ENCODE measurements around the gene SMAGP. TPM values are rescaled to one million over a fixed set of nuclear protein-coding genes. Genes with fewer than 3 reads are reported as not detected.
A peak's percentile ranks its signal among the peaks of the same experiment; 100 is the strongest.
"Not testable (repeated sequence)": the region's sequence is repeated elsewhere in the genome, so short reads cannot be mapped to it uniquely, and the experiment has no call there.

Gene SMAGP, protein sequence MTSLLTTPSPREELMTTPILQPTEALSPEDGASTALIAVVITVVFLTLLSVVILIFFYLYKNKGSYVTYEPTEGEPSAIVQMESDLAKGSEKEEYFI
- total RNA-seq, result 1.5 TPM
- polyA plus RNA-seq, result 6.5 TPM
- long read RNA-seq, donor 1, result 0 reads
- long read RNA-seq, donor 2, result 0 reads
- long read RNA-seq, donor 3, partial matches to known transcripts, result 0 of 3 reads
- long read RNA-seq, donor 3, other reads (novel, unspliced or antisense), result 0 of 3 reads
- long read RNA-seq, donor 4, partial matches to known transcripts, result 6 of 6 reads
- long read RNA-seq, donor 4, other reads (novel, unspliced or antisense), result 0 of 6 reads
- long read RNA-seq, donor 5, partial matches to known transcripts, result 0 of 5 reads
- long read RNA-seq, donor 5, other reads (novel, unspliced or antisense), result 0 of 5 reads
- long read RNA-seq, donor 6, partial matches to known transcripts, result 0 of 2 reads
- long read RNA-seq, donor 6, other reads (novel, unspliced or antisense), result 0 of 2 reads
- long read RNA-seq, donor 7, partial matches to known transcripts, result 0 of 2 reads
- long read RNA-seq, donor 7, other reads (novel, unspliced or antisense), result 0 of 2 reads
- long read RNA-seq, donor 8, partial matches to known transcripts, result 0 of 1 reads
- long read RNA-seq, donor 8, other reads (novel, unspliced or antisense), result 0 of 1 reads
- long read RNA-seq, donor 9, result 0 reads
- long read RNA-seq, donor 10, partial matches to known transcripts, result 32 of 92 reads
- long read RNA-seq, donor 10, other reads (novel, unspliced or antisense), result 59 of 92 reads

DNA sequence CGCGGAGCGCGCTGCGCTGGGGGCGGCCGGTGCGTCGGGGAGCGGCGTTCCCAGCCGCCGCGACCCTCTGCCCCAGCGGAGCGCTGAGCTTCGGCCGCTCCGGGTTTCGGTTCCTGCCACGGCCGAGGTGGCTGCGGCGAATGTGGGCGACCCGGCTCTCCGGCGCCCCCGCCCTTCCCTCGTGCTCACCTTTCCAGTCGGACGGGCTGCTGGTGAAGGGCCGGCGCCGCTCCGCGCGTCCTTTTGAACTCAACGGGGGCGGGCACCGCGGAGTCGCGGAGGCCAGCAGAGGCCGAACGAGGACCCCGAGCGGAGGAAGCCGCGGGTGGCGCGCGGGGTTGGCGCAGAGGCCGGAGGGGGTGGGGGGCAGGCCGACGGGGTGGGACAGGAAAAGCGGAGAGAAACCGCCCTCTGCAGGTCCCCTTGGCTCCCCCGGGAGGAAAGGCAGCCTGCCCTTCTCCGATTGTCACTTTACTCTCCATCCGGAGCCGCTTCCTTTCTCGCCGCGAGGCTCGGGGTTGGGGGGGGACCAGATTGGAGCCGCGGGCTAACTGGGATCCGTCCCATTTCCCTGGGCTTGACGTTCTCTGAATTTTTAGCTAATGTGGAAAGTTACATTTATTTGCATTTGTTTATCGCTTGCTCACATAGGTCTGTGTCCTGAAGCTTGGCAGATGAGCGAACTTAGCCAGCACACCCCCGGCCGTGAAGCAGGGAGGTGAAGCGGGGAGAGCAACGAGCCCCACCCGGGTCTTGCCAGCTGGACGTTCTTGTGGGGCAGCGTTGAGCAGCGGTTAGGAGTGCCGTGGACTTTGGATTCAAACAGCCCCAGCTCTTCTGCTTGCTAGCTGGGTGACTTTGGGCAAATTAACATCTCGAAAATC lies at the start of gene SMAGP:
TSS of gene SMAGP (minus strand) at position 349 of the 884 bp plus-strand sequence. CDS start 1,137 bp downstream, outside the sequence.
- Histone ChIP-seq H3K9me3 (ENCODE audit: control insufficient read depth in 2 of 2, insufficient read depth in 1 of 2, low read length in 1 of 2) (no peaks in the 10 kb centered on the region), H3K4me1 (ENCODE audit: control insufficient read depth in 2 of 2, insufficient read depth in 2 of 2, low read length in 2 of 2) (peaks cover 4 to 13% of the 10 kb centered on the region in 2 donors), H3K27me3 (ENCODE audit: control insufficient read depth in 2 of 2, insufficient read depth in 1 of 2, low read length in 1 of 2) (peaks cover 0 to 22% of the 10 kb centered on the region in 2 donors), H3K27ac (ENCODE audit: low read depth in 1 of 2, low read length in 1 of 2) (no peak within 1 kb of the TSS), H3K4me3 (ENCODE audit: low read length in 2 of 2) (peak within 1 kb of the TSS; percentile 49 to 78), H3K36me3 (ENCODE audit: control insufficient read depth in 2 of 2, insufficient read depth in 2 of 2, low read length in 1 of 2) (no peaks in the 10 kb centered on the region)
- WGBS, result under 1% methylated on average over 83 of the region's 83 CpGs
- DNase-seq (ENCODE audit: low read depth in 6 of 9, low spot score in 9 of 9), result peak in 2 of 9 donors; percentile 37 to 62

DNA sequence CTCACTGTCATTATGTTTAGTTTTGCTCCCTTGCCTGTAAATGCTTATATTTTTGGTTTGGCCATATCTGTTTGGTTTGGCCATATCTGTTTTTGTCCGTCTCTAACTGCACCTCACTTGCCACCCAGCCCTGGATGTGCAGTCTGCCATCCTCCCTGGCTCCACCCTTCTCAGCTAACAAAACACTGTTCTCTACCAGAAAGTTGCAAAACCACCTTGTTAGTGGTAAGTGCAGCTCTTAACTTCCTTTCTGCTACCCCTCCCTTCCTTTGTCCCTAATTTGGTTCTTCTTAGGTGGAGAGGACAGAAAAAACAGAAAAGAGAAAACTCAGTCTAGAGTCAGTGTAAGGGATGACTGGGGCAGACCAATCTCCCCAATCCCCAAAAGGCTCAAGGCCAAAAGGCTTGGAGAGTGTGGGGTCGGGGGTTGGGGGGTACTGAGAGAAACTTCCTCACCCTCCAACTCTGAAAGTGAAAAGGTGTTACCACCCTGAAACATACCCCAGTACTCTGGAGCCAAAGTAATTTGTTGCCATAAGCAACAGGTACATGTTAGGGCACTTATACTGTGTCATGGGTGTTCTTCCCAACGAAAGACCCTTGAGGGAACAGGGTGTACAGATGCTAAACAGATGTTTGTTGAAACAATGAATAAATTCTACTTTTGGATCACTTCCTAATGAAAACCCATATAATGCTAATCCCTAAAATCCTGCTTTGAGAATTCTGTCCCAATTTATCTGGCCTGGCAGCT lies 48.8 kb upstream of the SMAGP start:
- peaks cover 35 to 55% of the 10 kb centered on the region in 2 donors for H3K4me1 ChIP-seq (ENCODE audit: control insufficient read depth in 2 of 2, insufficient read depth in 2 of 2, low read length in 2 of 2)
- DNase-seq (ENCODE audit: low read depth in 6 of 9, low spot score in 9 of 9), result peak in 5 of 9 donors; percentile 42 to 86 (median 53)

DNA sequence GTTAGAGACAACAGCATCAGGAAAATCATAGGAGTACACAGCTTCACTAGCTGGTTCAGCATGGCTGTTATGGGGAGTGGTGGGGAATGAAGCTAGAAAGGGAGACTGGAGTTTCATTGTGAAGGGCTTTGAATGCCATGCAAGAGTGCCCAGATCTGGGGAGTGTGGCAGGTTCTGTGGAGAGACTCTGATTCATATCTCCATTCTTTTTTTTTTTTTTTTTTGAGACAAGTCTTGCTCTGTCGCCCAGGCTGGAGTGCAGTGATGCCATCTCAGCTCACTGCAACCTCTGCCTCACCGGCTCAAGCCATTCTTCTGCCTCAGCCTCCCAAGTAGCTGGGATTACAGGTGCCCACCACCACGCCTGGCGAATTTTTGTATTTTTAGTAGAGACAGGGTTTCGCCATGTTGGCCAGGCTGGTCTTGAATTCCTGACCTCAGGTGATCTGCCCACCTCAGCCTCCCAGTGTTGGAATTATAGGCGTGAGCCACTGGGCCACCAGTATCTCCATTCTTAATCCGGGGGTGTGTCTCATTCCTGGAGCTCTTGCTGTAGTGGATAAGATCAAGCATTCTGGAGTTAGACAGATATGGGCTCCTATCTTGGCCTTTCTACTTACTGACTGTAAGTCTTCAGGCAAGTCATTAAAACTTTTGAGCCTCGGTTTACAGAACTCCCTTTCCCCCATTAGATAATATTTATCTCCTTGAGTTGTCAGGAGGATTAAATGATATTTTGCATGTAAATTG lies 48.0 kb upstream of the SMAGP start:
- peaks cover 14% of the 10 kb centered on the region in 2 donors for H3K36me3 ChIP-seq (ENCODE audit: control insufficient read depth in 2 of 2, insufficient read depth in 2 of 2, low read length in 1 of 2)
- DNase-seq (ENCODE audit: low read depth in 6 of 9, low spot score in 9 of 9); H3K27me3 ChIP-seq (ENCODE audit: control insufficient read depth in 2 of 2, insufficient read depth in 1 of 2, low read length in 1 of 2); H3K9me3 ChIP-seq (ENCODE audit: control insufficient read depth in 2 of 2, insufficient read depth in 1 of 2, low read length in 1 of 2); H3K4me3 ChIP-seq (ENCODE audit: low read length in 2 of 2): not testable (repeated sequence)
- 93% methylated on average over 8 of the region's 8 CpGs for WGBS
- H3K27ac ChIP-seq (ENCODE audit: low read depth in 1 of 2, low read length in 1 of 2), result peak overlapping the region; percentile 78 to 84
- H3K4me1 ChIP-seq (ENCODE audit: control insufficient read depth in 2 of 2, insufficient read depth in 2 of 2, low read length in 2 of 2), result peaks cover 35 to 50% of the 10 kb centered on the region in 2 donors

More for the DNA sequence above, 48.8 kb upstream of the SMAGP start:
- no peaks in the 10 kb centered on the region for H3K9me3 ChIP-seq (ENCODE audit: control insufficient read depth in 2 of 2, insufficient read depth in 1 of 2, low read length in 1 of 2)
- 31% methylated on average over 3 of the region's 3 CpGs for WGBS
- H3K36me3 ChIP-seq (ENCODE audit: control insufficient read depth in 2 of 2, insufficient read depth in 2 of 2, low read length in 1 of 2), result peaks cover 8 to 9% of the 10 kb centered on the region in 2 donors
- no peaks in the 10 kb centered on the region for H3K27me3 ChIP-seq (ENCODE audit: control insufficient read depth in 2 of 2, insufficient read depth in 1 of 2, low read length in 1 of 2)
- H3K27ac ChIP-seq (ENCODE audit: low read depth in 1 of 2, low read length in 1 of 2), result peak overlapping the region; percentile 84 to 93
- H3K4me3 ChIP-seq (ENCODE audit: low read length in 2 of 2), result no peak overlapping the region

DNA sequence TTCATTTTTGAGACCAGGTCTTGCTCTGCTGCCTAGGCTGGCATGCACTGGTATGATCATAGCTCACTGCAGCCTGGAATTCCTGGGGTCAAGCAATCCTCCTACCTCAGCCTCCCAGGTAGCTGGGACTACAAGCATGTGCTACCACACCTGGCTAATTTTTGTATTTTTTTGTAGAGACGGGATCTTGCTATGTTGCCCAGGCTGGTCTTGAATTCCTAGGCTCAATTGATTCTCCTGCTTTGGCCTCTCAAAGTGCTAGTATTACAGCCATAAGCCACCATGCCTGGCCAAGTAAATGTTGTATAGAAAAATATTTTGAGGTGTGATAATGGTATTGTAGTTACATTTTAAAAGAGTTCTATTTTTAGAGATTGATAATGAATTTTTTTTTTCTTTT lies 41.2 kb upstream of the SMAGP start:
- 95% methylated on average over 1 of the region's 1 CpG for WGBS
- Histone ChIP-seq H3K4me3 (ENCODE audit: low read length in 2 of 2) (no peak overlapping the region), H3K27me3 (ENCODE audit: control insufficient read depth in 2 of 2, insufficient read depth in 1 of 2, low read length in 1 of 2) (no peaks in the 10 kb centered on the region), H3K36me3 (ENCODE audit: control insufficient read depth in 2 of 2, insufficient read depth in 2 of 2, low read length in 1 of 2) (peaks cover 30 to 65% of the 10 kb centered on the region in 2 donors), H3K27ac (ENCODE audit: low read depth in 1 of 2, low read length in 1 of 2) (no peak overlapping the region), H3K4me1 (ENCODE audit: control insufficient read depth in 2 of 2, insufficient read depth in 2 of 2, low read length in 2 of 2) (no peaks in the 10 kb centered on the region), H3K9me3 (ENCODE audit: control insufficient read depth in 2 of 2, insufficient read depth in 1 of 2, low read length in 1 of 2) (no peaks in the 10 kb centered on the region)
- DNase-seq (ENCODE audit: low read depth in 6 of 9, low spot score in 9 of 9), result no peak

DNA sequence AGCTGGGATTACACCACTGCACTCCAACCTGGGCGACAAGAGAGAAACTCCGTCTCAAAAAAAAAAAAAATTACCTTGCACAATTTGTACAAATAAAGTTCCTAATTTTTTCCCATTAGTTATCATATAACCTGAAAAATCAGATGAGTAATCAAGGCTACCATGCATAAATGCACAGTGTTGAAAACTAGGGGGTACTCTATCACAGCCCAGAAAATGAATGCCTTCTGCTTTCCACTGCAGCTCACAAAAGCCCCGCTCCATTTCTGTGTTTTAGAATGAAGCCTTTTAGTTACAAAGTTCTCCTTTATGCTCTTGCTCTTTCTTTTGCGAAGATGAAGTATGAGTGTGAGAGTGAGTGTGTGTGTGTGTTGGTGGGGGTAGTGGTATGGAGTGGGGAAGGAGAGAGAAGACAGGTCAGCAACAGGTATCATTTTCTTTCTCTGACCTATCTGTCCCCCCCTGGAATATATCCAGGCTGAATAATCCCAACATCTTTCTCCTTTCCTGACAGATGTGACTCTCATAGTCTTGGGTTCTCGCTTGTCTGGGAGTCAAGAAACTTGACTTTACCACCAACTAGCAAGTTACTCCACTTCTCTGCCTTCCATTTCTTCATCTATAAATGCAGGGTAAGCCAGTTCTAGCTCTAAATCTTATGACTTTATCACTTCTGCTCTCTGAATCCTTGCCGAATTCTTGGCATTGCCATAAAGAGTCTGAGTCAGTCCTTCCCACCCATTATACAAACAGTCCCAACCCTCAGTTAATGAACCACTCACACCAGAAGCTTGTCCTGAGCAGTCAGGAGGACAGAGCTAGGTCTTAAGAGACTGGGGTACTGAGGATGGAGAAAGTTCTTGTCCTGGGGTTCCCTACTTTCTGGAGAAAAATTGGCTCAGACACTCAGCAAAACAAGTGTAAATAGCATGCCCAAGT lies 37.7 kb upstream of the SMAGP start:
- Histone ChIP-seq H3K4me3 (ENCODE audit: low read length in 2 of 2) (no peak overlapping the region), H3K27me3 (ENCODE audit: control insufficient read depth in 2 of 2, insufficient read depth in 1 of 2, low read length in 1 of 2) (no peaks in the 10 kb centered on the region), H3K9me3 (ENCODE audit: control insufficient read depth in 2 of 2, insufficient read depth in 1 of 2, low read length in 1 of 2) (no peaks in the 10 kb centered on the region), H3K36me3 (ENCODE audit: control insufficient read depth in 2 of 2, insufficient read depth in 2 of 2, low read length in 1 of 2) (peaks cover 33 to 65% of the 10 kb centered on the region in 2 donors), H3K4me1 (ENCODE audit: control insufficient read depth in 2 of 2, insufficient read depth in 2 of 2, low read length in 2 of 2) (no peaks in the 10 kb centered on the region), H3K27ac (ENCODE audit: low read depth in 1 of 2, low read length in 1 of 2) (no peak overlapping the region)
- DNase-seq (ENCODE audit: low read depth in 6 of 9, low spot score in 9 of 9), result no peak
- 88% methylated on average over 6 of the region's 6 CpGs for WGBS

DNA sequence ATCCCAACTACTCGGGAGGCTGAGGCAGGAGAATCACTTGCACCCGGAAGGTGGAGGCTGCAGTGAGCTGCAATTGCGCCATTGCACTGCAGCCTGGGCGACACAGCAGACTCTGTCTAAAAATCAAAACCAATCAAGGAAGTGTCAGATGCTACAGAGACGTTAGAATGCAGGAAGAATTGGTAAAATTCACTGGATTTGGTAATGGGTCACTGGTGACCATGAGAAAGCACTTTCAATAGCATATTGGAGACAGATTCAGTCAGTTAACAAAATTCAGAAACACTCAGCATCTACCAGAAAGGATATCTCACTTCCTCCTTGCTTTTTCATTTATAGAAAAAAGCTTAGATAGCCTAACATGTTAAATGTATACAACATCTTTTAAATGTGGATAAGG lies 36.3 kb upstream of the SMAGP start:
- DNase-seq (ENCODE audit: low read depth in 6 of 9, low spot score in 9 of 9), result no peak
- Histone ChIP-seq H3K27ac (ENCODE audit: low read depth in 1 of 2, low read length in 1 of 2) (no peak overlapping the region), H3K9me3 (ENCODE audit: control insufficient read depth in 2 of 2, insufficient read depth in 1 of 2, low read length in 1 of 2) (no peaks in the 10 kb centered on the region), H3K36me3 (ENCODE audit: control insufficient read depth in 2 of 2, insufficient read depth in 2 of 2, low read length in 1 of 2) (peaks cover 48 to 66% of the 10 kb centered on the region in 2 donors), H3K4me1 (ENCODE audit: control insufficient read depth in 2 of 2, insufficient read depth in 2 of 2, low read length in 2 of 2) (no peaks in the 10 kb centered on the region), H3K4me3 (ENCODE audit: low read length in 2 of 2) (no peak overlapping the region), H3K27me3 (ENCODE audit: control insufficient read depth in 2 of 2, insufficient read depth in 1 of 2, low read length in 1 of 2) (no peaks in the 10 kb centered on the region)
- 93% methylated on average over 5 of the region's 5 CpGs for WGBS

DNA sequence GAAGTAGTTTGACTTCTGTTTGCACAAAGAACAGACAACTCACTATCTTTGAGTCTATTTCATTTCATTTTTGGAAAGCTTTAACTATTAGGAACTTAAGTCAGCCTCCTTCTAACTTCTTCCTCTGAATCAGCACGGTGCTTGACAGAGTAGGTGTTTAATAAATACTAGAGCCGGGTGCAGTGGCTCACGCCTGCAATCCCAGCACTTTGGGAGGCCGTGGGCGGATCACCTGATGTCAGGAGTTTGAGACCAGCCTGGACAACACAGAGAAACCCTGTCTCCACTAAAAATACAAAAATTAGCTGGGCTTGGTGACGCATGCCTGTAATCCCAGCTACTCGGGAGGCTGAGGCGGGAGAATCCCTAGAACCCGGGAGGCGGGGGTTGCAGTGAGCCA lies 30.6 kb upstream of the SMAGP start:
- WGBS, result 97% methylated on average over 10 of the region's 10 CpGs
- not testable (repeated sequence) for H3K27me3 ChIP-seq (ENCODE audit: control insufficient read depth in 2 of 2, insufficient read depth in 1 of 2, low read length in 1 of 2); H3K9me3 ChIP-seq (ENCODE audit: control insufficient read depth in 2 of 2, insufficient read depth in 1 of 2, low read length in 1 of 2); H3K4me1 ChIP-seq (ENCODE audit: control insufficient read depth in 2 of 2, insufficient read depth in 2 of 2, low read length in 2 of 2); H3K27ac ChIP-seq (ENCODE audit: low read depth in 1 of 2, low read length in 1 of 2); DNase-seq (ENCODE audit: low read depth in 6 of 9, low spot score in 9 of 9); H3K4me3 ChIP-seq (ENCODE audit: low read length in 2 of 2)
- H3K36me3 ChIP-seq (ENCODE audit: control insufficient read depth in 2 of 2, insufficient read depth in 2 of 2, low read length in 1 of 2), result peaks cover 67 to 69% of the 10 kb centered on the region in 2 donors

Measured in thymus (tissue), 14 donors.